HL-60 (cell line): Measurements from ENCODE around the gene DMRT1.

Experiments
- DNase-seq, 2 experiments: peaks; one replicate each; pipeline ENCODE4 v3.0.0-alpha.2; 2010 to 2020; ENCODE audit warnings: low read depth in 1 of 2, low spot score in 1 of 2
- H3K27ac ChIP-seq: fragments of 250-450 bp; sonication (Bioruptor Pico); replicated peaks from 2 replicates; pipeline ENCODE4 v1.5.1; 2020; ENCODE audit warnings: mild to moderate bottlenecking, moderate library complexity
- H3K27me3 ChIP-seq: fragments of 250-450 bp; sonication (Bioruptor Pico); 2 replicates; pipeline ENCODE4 v1.5.1; 2021; ENCODE audit warnings: mild to moderate bottlenecking, moderate library complexity; ENCODE audit not compliant: insufficient read depth, poor library complexity, severe bottlenecking
- H3K4me3 ChIP-seq: replicated peaks from 2 replicates; pipeline ENCODE4 v1.5.1; 2011; ENCODE audit warnings: mild to moderate bottlenecking, control low read depth, low read length; ENCODE audit not compliant: insufficient read depth
- CTCF ChIP-seq: IDR thresholded peaks from one replicate; pipeline ENCODE4 v1.5.1; 2011; ENCODE audit warnings: low read length, control low read depth, inconsistent platforms; ENCODE audit not compliant: insufficient read depth
- GABPA ChIP-seq: IDR thresholded peaks from 2 replicates; pipeline ENCODE4 v1.6.1; 2012; ENCODE audit warnings: low read depth
- POLR2AphosphoS5 ChIP-seq: IDR thresholded peaks from 2 replicates; pipeline ENCODE4 v1.6.1; 2012; ENCODE audit warnings: low read depth
- REST ChIP-seq: IDR thresholded peaks from 2 replicates; pipeline ENCODE4 v1.6.1; 2012; ENCODE audit warnings: low read depth; ENCODE audit not compliant: insufficient replicate concordance
- SPI1 ChIP-seq: IDR thresholded peaks from 2 replicates; pipeline ENCODE4 v1.6.1; 2012; ENCODE audit warnings: low read depth, mild to moderate bottlenecking, borderline replicate concordance

DMRT1 gene

DNA sequence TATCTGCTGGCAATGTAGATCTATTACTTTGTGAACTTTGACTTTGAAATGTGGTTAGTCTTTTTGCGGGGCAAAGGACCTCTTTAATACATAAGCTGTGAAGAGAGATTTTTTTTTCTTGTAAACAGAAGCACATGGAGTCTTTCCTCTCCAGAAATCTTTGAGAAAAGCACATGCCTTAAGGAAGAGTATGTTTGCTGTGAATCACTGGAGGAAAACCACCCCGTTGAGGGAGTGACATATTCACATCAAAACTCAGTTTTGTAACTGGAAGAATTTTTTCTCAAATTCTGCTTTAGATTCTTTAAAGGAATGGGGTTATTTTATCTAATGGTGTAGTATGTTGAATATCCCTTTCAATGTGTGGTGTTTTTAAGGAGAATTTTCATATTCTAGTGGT lies 138.5 kb downstream of the DMRT1 start:
- Histone ChIP-seq H3K27ac (no peak overlapping the region), H3K4me3 (no peak overlapping the region), H3K27me3 (peaks cover 60% of the 10 kb centered on the region)
- TF ChIP-seq SPI1 (no peak), CTCF (no peak), GABPA (no peak), POLR2AphosphoS5 (no peak), REST (no peak)
- DNase-seq: no peak

GRCh38 chr9:980640-981039 lies 139.1 kb downstream of the DMRT1 start:
- Histone ChIP-seq H3K4me3 (no peak overlapping the region), H3K27ac (no peak overlapping the region), H3K27me3 (peaks cover 53% of the 10 kb centered on the region)
- DNase-seq: no peak
- no peak for TF ChIP-seq CTCF
- no peak for TF ChIP-seq GABPA
- TF ChIP-seq SPI1: no peak
- TF ChIP-seq REST: no peak
- no peak for TF ChIP-seq POLR2AphosphoS5

DNA sequence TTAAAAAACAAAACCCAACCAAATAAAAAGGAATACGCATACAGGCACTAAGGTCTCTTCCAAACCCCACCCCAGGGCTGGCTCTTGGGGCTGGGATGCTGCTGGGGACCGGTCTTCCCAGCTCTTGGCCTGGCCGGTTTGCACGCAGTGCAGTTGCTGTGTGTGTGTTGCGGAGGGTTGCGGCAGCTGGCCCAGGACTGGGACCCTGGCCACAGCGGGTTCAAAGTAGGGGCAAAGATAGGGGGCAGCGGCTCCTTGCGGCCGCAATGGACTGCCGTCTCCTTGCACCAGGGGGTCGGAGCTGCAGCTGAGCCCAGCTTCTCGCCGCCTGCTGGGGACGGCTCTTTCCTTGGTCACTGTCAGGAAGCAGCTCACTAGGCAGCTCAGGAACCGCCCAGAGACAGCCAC lies 140.0 kb downstream of the DMRT1 start:
- Histone ChIP-seq H3K27me3 (peaks cover 48% of the 10 kb centered on the region), H3K27ac (no peak overlapping the region), H3K4me3 (no peak overlapping the region)
- DNase-seq: no peak
- no peak for TF ChIP-seq CTCF
- TF ChIP-seq GABPA: no peak
- no peak for TF ChIP-seq POLR2AphosphoS5
- no peak for TF ChIP-seq SPI1
- no peak for TF ChIP-seq REST
